Anterior cingulate cortex (tissue), 58 donors: ENCODE data around the gene WDR36.

Experiments
- DNase-seq, 58 donors: peaks; one replicate each; lab custom pipeline; 2025; lab: John Stamatoyannopoulos, UW

The WDR36 gene

DNA sequence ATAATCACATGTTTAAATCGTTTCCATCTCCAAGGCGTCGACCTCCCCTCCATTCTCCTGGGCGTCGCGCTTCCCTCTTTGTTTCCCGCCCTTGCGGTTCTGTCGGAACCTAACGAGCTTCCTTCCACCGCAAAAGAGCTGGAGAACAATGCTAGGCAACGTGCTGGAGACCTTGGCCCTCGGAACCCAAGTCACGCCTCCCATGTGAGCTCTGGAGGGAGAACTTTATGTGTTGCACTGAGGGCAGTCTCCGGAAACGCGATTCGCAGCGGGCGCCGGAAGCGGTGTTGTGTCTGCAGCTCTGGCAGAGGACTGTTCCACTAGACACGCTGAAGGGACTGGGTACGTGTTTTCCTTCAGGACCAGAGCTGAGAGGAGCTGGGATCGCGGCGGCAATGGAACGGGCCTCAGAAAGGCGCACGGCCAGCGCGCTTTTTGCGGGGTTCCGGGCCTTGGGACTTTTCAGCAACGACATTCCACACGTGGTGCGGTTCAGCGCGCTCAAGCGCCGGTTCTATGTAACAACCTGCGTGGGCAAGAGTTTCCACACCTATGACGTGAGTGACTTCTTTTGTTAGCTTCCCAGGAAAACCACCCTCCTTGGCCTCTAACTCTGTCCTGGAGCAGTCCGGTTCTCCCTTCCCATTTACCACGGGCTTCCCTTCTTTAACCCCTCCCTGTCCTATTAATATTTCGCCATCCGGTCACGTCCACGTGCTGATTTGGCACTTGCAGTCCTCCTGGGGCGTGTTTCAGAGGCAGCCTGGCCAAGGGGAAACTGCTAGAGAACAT is at the start of gene WDR36:
Gene WDR36, plus strand, starts transcription at position 287 of the 792 bp plus-strand sequence. Its CDS starts 109 bp downstream, at position 396.
- peak; percentile 27 to 95 (median 85) for DNase-seq

DNA sequence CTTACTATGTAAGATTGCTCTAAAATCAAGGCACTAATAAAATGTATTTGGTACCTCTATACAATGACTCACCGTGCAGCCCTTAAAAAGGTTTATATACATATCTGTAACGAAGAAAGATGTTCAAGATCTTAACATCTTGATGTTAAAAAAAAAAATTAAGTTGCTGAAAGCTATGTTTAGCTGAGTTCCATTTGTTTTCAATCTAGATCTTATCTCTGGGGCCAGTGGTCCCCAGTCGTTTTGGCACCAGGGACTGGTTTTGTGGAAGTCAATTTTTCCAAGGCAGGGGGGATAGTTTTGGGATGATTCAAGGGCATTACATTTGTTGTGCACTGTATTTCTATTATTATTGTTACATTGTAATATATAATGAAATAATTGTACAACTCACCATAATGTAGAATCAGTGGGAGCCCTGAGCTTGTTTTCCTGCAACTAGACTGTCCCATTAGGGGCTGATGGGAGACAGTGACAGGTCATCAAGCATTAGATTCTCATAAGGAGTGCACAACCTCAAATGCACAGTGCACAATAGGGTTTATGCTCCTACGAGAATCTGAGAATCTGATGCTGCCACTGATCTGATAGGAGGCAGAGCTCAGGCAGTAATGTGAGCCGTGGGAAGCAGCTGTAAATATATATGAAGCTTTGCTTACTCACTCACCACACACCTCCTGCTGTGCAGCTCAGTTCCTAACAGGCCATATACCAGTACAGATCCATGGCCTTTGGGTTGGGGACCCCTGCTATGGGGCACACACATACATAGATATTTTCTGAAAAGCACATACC is 48.2 kb upstream of the WDR36 start:
- DNase-seq = no peak

DNA sequence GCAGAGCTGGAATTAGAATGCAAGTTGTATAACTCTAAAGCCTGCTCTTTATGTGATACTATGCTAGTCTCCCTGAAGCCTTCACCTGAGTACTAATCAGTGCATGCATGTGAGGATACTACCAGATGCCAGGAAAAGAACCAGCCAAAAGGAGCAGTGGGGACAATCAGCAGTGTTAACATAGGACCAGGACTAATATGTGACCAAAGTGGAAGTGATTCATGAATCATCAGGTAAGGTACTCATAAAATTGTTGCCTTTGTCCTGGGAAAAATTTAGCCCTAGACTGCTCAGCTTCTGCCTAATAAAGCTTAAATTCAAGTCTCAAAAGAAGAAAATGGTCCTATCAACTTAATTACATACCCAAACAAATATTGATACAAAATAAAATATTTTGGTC is 34.1 kb upstream of the WDR36 start:
- DNase-seq = no peak

DNA sequence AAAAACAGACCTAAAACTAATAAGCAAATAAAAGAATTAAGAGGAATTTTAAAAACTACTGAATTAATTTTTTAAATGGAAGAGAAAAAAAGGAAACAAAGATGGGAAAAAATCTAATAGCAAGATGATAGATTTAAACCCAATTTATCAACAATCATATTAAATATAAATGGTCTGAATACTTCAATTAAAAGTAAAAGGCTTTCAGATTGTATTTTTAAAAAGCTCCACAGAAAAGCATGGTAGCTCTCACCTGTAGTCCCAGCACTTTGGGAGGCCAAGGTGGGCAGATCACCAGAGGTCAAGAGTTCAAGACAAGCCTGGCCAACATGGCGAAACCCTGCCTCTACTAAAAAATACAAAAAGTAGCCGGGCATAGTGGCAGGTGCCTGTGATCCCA is 32.0 kb upstream of the WDR36 start:
- DNase-seq = no peak

DNA sequence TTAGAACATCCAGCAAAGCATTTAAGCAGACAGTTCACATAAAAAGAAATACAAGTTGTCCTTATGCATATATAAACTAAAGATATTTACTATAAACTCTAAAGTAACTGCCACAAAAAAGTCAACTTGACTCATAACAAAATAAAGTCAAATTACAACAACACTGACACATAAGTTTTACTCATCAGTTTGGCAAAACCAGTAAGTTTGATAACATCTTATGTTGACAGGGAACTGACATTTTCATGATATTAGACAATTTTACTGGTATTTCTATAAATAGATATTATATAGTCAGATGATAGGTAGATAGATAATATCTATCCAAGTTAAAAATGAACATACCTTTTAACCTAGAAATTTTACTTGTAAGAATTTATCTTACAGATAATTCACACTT is 30.5 kb upstream of the WDR36 start:
- DNase-seq = no peak

DNA sequence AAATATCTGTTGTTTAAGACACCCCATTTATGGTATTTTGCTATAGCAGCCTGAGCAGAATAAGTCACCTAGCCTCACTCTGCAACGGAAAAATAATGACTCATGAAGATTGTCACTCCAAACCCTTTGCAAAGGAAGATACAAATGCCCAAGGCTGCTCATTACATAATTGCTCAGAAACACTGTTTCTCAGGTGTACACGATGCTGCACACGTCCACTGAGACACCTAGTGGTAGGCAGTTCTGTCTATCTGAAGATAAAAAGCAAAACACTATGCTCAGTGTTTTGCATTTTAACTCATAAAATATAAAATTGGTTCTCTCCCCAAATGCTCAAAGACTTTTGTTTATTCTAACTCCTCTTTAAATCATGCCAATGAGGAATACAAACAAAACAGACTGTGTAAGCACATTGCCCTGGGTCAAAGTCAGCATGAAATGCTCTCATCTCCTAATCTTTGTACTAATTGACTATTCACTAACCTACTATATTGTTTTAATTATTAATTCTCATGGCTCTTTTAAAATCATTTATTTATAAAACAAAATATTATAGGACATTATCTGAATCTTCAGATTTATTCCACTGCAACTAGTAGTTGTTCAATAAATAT is 28.3 kb upstream of the WDR36 start:
- DNase-seq = no peak

DNA sequence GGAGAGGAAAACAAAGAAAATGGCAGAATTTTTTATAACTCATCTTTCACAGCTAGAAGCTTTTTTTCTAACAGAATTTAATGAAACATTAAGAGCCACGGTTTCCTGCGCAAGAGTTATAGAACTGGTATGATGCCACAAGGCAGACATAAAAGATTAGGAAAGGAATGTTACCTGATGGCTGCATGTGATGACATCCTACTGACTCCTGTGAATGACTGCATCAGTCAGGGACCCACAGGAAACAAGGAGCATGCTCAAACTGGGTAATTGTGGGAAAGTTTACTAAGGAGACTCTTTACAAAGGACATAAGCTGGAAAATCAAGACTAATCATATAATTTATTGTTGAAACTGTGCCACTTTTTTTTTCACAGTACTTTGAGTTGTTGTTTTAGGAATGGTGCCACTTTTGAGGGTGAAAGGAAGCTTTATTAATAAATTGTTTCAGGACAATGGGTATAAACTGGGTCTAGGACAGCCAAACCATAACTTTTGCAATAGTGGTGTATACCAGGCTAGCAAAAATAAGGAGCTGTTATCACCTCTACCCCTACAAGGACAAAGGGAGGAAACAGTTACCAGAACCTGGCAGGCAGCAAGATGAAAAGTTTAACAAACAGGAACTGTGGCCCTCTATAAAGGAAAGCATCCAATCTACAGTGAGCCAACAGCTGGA is 25.7 kb upstream of the WDR36 start:
- DNase-seq = no peak

DNA sequence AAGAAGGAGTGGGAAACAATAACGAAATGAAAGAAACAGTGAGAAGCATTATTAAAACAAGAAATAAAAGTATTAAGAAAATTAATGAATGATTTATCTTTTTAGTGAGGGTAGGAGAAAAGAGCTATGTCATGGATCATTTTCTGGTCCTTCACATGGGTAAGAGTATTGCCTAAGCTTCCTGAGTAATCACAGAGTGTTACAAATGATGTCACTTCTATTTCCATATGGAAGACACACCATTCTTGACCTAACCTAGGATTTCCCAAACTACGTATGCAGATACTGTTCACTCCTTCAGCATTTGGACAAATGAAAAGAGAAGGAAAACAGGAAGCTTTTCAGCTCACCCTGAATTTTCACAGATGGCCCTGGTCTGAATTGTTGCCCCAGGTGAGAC is 23.9 kb upstream of the WDR36 start:
- no peak for DNase-seq

DNA sequence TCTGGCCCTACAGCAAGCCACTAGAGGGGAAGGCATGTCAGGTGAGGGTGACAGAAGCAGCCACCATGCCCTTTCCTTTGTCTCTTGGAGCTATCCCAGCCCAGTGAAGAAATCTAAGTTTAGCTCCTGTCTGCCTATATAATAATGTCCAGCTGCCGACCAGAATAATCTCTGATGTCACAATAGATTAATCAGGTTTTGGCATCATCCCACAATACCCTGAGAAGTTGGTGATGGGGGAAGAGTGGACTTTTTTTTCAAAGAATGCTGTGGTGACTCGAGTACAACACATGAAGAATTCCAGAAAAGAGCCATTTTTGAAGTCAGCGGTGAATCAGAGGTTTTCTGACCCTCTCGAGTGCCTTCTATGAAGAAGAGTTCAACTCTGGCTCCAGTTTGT is 22.3 kb upstream of the WDR36 start:
- DNase-seq = no peak

DNA sequence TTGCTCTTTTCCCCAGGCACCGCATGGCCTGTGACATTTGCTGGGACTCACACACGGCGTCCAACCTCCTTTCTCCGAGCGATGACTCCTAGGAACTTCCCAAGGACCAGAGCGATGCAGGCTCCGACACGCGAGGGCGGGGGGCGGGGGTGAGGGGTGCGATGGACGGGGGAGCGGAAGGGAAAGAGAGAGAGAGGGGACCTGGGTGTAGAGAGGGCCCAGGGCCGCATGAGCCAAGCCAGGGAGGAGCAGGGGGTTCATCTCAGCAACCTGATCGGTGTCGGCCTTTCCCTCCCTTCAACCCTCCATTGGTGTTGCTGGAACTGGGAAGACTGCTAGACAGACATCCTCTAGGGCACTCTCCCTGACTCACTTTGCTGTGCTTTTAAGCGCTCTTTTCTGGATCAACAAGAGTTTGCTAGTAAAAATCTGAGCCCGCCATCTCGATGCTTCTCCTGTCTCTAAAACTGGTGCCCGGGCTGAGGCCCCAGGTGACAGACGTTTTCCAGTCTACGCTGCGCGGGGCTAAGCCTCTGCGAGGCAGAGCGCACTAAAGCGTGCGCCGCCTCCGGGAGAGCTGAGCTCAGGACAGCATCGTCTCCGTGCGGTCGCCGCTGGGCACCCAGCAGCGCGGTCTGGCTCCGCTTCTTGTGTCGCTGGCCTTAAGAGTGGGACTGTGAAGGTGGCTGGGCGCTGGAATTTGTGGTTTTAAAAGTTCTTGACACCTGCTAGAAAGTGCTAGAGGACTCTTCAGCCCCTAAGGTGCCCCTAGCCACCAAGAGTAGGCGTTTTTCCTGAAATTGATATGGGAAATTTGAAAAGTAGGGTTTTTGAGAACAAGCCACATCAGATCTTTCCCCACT is 21.6 kb upstream of the WDR36 start:
- peak in 4 of 58 donors; percentile 2 to 8 (median 5) for DNase-seq

DNA sequence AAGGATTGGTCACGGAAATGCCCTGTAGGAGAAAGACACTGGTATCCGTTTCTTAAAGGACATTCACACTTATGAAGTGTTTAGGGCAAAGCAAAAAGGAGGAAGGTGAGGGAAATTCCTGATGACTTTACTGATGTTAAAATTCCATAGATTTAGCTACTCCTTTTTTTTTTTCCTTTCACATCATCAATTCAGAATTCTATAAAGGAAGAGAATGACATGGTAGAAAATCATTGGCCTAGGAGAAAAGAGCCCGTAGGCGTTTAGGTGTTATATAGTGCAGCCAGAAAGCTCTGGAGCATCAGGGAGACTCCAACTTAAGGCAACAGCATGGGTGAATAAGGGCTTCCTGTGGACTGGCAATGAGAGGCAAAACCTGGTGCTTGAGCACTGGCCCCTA is 20.7 kb upstream of the WDR36 start, which contains the start of gene TSLP:
Gene TSLP, plus strand, starts transcription at position 301 of the 400 bp plus-strand sequence. CDS start 178 bp downstream, outside the sequence.
- no peak for DNase-seq

DNA sequence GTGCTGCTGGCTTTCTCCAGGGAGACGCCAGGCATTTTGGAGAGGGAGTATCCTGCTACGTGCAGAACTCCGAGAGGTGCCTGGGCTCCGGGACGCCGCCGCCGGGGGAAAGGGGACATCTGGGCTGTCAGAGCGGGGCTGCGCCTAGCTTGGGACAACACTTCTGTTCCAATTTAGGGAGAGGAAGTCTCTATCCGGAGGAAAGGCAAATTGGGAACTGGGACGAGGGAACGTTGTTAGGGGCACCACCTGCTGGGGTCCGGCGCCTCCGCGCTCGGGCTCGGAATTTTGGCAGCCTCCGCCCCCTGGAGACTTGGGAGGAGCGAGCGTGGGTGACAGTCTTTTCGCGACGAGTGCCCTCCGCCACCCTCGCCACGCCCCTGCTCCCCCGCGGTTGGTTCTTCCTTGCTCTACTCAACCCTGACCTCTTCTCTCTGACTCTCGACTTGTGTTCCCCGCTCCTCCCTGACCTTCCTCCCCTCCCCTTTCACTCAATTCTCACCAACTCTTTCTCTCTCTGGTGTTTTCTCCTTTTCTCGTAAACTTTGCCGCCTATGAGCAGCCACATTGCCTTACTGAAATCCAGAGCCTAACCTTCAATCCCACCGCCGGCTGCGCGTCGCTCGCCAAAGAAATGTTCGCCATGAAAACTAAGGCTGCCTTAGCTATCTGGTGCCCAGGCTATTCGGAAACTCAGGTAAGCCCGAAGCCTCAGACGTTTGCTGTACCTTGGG is 19.0 kb upstream of the WDR36 start:
- peak in 6 of 58 donors; percentile 4 to 19 (median 6) for DNase-seq

DNA sequence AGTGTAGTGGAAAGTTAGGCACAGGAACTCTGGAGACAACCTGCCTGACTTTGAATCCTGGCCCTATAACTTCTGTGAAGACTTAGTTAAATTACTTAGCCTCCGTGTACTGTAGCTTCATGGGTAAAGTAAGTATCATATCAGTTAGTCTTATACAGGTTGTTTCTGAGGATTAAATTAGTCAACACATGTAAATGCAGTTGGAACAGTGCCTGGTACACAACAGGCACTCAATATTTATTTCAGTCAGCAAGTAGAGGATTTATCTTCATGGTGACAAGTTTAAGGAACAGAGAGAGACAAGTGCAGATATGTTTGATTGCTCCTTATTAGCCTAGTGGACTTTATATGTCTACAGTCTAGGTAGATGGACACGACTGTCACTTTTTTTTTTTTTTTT is 17.9 kb upstream of the WDR36 start:
- DNase-seq = no peak

DNA sequence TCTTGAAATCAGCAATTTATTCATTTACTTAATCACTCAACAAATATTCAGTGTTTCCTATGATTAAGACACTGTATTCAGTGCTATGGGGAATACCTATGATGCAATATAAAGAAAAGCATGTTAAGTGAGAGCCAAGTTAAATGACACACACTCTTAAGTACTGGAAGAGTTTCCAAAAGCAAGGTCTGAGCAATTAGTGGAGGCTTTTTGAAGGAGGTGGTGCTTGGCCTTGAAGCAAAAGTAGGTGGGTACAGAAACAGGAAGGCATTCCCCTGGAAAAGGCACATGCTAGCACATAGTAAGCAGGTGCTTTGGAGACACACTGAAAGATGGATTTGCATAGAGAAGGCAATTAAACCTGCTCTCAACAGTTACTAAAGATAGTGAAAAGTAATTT is 16.6 kb upstream of the WDR36 start:
- no peak for DNase-seq

DNA sequence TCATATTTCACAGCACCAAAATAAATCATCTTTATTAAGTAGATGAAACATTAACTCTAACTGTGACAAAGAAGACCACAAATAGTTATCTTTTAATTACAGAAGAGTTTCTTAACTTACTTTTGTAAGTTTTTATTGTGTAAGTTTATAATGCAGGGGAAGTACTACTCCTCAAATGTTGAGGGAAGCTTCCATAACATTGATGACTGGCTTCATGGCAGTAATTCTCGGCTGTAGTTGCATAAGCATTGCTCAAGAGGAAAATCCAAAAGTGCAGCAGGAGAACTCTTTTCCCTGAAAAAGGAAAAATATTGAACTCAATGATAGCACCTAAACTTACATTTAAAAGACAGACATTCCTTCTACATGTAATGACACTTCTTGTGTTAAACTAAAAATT is 16.1 kb upstream of the WDR36 start:
- DNase-seq = no peak

DNA sequence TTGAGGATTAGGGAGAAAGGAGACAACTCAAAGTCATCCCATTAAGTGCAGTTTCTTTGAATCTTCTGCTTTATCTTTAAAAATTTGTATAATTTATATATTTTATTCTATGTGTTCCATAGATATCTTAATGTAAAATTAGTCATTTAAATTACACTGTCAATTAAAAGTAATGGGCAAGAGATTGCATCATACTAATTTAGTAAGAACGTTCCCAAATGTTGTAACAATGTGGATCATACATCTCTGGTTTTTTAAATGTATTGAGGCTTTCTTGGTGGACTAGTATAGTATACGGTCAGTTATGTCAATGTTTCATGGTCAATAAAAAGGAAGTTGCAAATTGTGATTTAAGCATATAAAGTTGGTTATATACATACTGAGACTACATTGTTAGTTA is 14.5 kb upstream of the WDR36 start:
- DNase-seq = no peak

DNA sequence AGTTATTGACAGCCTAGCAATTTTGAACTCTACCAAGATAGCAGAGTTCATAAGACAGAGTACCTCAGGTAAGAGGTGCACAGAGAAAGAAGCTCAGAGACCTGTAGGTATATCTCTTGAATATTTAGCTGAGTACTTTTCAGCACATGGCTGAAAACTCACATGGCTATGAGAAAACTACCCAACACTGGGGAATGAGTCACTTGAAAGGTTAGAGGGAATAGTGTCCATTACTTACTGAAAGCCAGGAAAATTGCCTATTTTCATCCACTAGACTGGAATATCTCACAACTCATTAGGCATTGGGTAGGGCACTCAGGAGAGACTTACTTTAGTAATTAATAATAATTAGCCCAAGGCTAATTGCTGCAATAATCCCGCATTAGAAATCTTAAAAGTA is 12.3 kb upstream of the WDR36 start:
- DNase-seq = no peak

DNA sequence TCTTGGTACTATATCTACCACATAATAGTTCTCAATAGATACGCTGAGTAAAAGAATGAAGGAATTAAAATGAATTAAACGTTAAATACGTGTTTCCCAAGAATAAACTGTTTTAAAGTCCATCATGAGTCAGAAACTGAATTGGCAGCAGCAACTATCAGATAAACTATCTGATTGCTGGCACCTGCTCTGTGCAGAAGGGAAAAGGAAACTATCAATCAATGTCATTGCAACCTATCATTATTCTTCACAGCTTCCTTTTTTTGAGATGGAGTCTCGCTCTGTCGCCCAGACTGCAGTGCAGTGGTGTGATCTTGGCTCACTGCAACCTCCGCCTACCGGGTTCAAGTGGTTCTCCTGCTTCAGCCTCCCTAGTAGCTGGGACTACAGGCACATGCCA is 8.8 kb upstream of the WDR36 start:
- no peak for DNase-seq

DNA sequence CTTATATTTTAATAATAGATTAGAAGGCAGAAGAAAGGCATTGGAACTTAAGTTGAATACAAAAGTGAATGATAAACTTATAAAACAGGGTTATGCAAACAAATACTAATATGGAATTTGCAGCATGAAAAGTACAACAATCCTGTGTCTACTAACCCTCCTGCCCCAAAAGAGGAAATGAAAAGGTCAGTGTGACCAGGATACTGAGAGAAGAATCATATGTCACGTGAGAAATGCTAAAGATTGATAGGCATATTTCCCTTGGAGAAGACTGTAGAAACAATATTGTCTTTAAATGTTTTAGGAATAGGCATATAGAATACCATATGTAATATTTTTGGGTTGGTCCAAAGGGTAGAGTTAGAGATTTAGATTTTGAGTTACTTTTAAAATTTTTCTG is 3.8 kb downstream of the WDR36 start:
- no peak for DNase-seq
